Breast epithelium (tissue), 4 donors: ENCODE data around the gene GREB1. TPM values are rescaled to one million over a fixed set of nuclear protein-coding genes. Genes with fewer than 3 reads are reported as not detected.

Experiments used
- DNase-seq, 2 donors: peaks; one replicate each; pipeline ENCODE4 v3.0.0-alpha.2; 2019; ENCODE audit warnings: low spot score in 2 of 2
- H3K27ac ChIP-seq, 2 donors: fragments of 200-600 bp; sonication (generic) in 1 of 2; one replicate each; pipeline ENCODE4 v1.5.1; 2016 to 2019; ENCODE audit warnings: mild to moderate bottlenecking in 1 of 2
- H3K27me3 ChIP-seq, 2 donors: fragments of 200-600 bp; sonication (generic) in 1 of 2; one replicate each; pipeline versions ENCODE4 v1.5.1 to v1.6.0; 2017 to 2019; ENCODE audit warnings: control low read depth in 1 of 2, mild to moderate bottlenecking in 1 of 2
- H3K36me3 ChIP-seq: fragments of 200-600 bp; one replicate; pipeline ENCODE4 v1.5.1; 2019
- H3K4me1 ChIP-seq, 2 donors: fragments of 200-600 bp; sonication (generic); one replicate each; pipeline ENCODE4 v1.5.1; 2016 to 2019; ENCODE audit warnings: control low read depth in 1 of 2
- H3K4me3 ChIP-seq, 3 donors: fragments of 200-600 bp; sonication (generic); 1 replicate in 2 of 3; 2 replicates in 1 of 3; pipeline ENCODE4 v1.5.1; 2016 to 2019; ENCODE audit warnings: mild to moderate bottlenecking in 3 of 3, moderate library complexity in 2 of 3
- H3K9me3 ChIP-seq, 2 donors: fragments of 200-600 bp; sonication (generic) in 1 of 2; one replicate each; pipeline ENCODE4 v1.5.1; 2016 to 2019; ENCODE audit warnings: control low read depth in 1 of 2
- POLR2A ChIP-seq: fragments of 450-650 bp; IDR thresholded peaks from one replicate; pipeline ENCODE4 v1.6.1; 2016; ENCODE audit warnings: antibody characterized with exemption, mild to moderate bottlenecking, moderate library complexity
- POLR2AphosphoS5 ChIP-seq, 3 donors: sonication (generic); formaldehyde crosslinking; IDR thresholded peaks; one replicate each; pipeline ENCODE4 v1.6.1; 2017; ENCODE audit warnings: antibody characterized with exemption in 3 of 3
- intact Hi-C: fragments of 100-400 bp; cut with DNase I; formaldehyde crosslinking; loops from one replicate; pipeline ENCODE4 v1.15.1; 2023; ENCODE audit warnings: low total_unique reads
- total RNA-seq, 3 donors: library from RNA; depleted of rRNA; stranded (reverse); fragments of >200 nt; gene quantifications; one replicate each; pipeline ENCODE4 v1.1.0, GENCODE V29; 2016
- TF ChIP-seq, protein P1 (sequence below), 3 donors: fragments of 450-650 bp; IDR thresholded peaks; one replicate each; pipeline ENCODE4 v1.5.1; 2016 to 2017; ENCODE audit warnings: antibody characterized with exemption in 3 of 3, mild to moderate bottlenecking in 3 of 3, moderate library complexity in 3 of 3

The GREB1 gene
- total RNA-seq, 3 donors from 2014 or later: 5.4 to 83.6 (median 42.9) TPM

DNA sequence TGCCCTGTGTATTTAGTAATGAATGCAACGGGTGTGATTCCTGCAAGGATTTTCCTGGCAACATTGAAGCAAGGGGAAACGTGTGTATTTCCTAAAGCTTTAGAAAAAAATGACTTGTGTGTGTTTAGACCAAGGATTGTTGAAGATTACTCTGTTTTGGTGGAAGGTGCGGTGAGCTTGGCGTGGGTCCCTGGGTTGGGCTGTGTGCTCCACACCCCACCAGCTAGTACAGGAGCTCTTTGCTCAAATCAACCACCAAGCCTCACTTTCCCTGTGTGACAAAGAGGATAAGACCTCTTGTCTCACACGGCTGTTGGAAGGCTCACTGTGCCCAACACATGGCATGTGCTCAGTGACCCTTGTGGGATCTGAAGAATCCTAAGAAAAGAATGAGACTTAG lies 21.4 kb upstream of the GREB1 start:
- TF ChIP-seq, protein P1, sequence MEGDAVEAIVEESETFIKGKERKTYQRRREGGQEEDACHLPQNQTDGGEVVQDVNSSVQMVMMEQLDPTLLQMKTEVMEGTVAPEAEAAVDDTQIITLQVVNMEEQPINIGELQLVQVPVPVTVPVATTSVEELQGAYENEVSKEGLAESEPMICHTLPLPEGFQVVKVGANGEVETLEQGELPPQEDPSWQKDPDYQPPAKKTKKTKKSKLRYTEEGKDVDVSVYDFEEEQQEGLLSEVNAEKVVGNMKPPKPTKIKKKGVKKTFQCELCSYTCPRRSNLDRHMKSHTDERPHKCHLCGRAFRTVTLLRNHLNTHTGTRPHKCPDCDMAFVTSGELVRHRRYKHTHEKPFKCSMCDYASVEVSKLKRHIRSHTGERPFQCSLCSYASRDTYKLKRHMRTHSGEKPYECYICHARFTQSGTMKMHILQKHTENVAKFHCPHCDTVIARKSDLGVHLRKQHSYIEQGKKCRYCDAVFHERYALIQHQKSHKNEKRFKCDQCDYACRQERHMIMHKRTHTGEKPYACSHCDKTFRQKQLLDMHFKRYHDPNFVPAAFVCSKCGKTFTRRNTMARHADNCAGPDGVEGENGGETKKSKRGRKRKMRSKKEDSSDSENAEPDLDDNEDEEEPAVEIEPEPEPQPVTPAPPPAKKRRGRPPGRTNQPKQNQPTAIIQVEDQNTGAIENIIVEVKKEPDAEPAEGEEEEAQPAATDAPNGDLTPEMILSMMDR (IDR thresholded peaks at IDR 0.05): no peak
- TF ChIP-seq POLR2A (no peak), POLR2AphosphoS5 (IDR thresholded peaks at IDR 0.05) (no peak)
- intact Hi-C loops: no loop called here
- Histone ChIP-seq H3K27me3 (no peaks in the 10 kb centered on the region), H3K9me3 (no peaks in the 10 kb centered on the region), H3K36me3 (no peaks in the 10 kb centered on the region), H3K4me3 (no peak overlapping the region), H3K27ac (no peak overlapping the region), H3K4me1 (no peaks in the 10 kb centered on the region)
- DNase-seq: no peak

GRCh38 chr2:11513319-11513718 lies 20.5 kb upstream of the GREB1 start:
- Histone ChIP-seq H3K27ac (no peak overlapping the region), H3K4me1 (no peaks in the 10 kb centered on the region), H3K27me3 (no peaks in the 10 kb centered on the region), H3K36me3 (no peaks in the 10 kb centered on the region), H3K4me3 (no peak overlapping the region), H3K9me3 (no peaks in the 10 kb centered on the region)
- DNase-seq: no peak
- TF ChIP-seq, protein P1 (IDR thresholded peaks at IDR 0.05): no peak
- no peak for TF ChIP-seq POLR2A
- TF ChIP-seq POLR2AphosphoS5 (IDR thresholded peaks at IDR 0.05): no peak
- intact Hi-C loops: no loop called here

GRCh38 chr2:11514081-11514730 lies 19.6 kb upstream of the GREB1 start:
- DNase-seq: no peak
- H3K27ac ChIP-seq: no peak overlapping the region
- H3K4me3 ChIP-seq: no peak overlapping the region
- H3K9me3 ChIP-seq: no peaks in the 10 kb centered on the region
- H3K27me3 ChIP-seq: no peaks in the 10 kb centered on the region
- H3K4me1 ChIP-seq: no peaks in the 10 kb centered on the region
- intact Hi-C loops: no loop called here
- H3K36me3 ChIP-seq: no peaks in the 10 kb centered on the region
- TF ChIP-seq POLR2A (no peak), POLR2AphosphoS5 (IDR thresholded peaks at IDR 0.05) (no peak)
- TF ChIP-seq, protein P1 (IDR thresholded peaks at IDR 0.05): no peak

DNA sequence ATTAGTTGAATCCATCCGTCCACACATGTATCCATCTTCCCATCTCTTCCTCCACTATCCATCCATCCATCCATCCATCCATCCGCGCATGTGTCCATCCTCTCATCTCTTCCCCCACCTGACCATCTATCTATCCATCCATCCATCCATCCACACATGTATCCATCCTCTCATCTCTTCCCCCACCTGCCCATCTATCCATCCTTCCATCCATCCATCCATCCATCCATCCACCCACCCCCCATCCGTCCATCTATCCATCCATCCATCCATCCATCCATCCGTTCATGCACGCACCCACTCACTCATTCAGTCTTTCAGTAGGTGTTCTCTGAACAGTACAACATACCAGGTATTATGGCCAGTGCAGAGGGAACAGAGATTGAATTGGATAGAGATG lies 18.9 kb upstream of the GREB1 start:
- H3K36me3 ChIP-seq: no peaks in the 10 kb centered on the region
- H3K4me3 ChIP-seq: no peak overlapping the region
- no peak for DNase-seq
- H3K27me3 ChIP-seq: no peaks in the 10 kb centered on the region
- no peak overlapping the region for H3K27ac ChIP-seq
- TF ChIP-seq POLR2AphosphoS5 (IDR thresholded peaks at IDR 0.05) (no peak), POLR2A (no peak)
- TF ChIP-seq, protein P1 (IDR thresholded peaks at IDR 0.05): no peak
- H3K4me1 ChIP-seq: no peaks in the 10 kb centered on the region
- intact Hi-C loops: no loop called here
- H3K9me3 ChIP-seq: no peaks in the 10 kb centered on the region

GRCh38 chr2:11515490-11515981 lies 18.3 kb upstream of the GREB1 start:
- TF ChIP-seq POLR2AphosphoS5 (IDR thresholded peaks at IDR 0.05): no peak
- TF ChIP-seq, protein P1 (IDR thresholded peaks at IDR 0.05): no peak
- no peak for TF ChIP-seq POLR2A
- no peaks in the 10 kb centered on the region for H3K27me3 ChIP-seq
- H3K4me1 ChIP-seq: no peaks in the 10 kb centered on the region
- DNase-seq: no peak
- no peaks in the 10 kb centered on the region for H3K36me3 ChIP-seq
- H3K4me3 ChIP-seq: no peak overlapping the region
- intact Hi-C loops: no loop called here
- H3K27ac ChIP-seq: no peak overlapping the region
- H3K9me3 ChIP-seq: no peaks in the 10 kb centered on the region
